Stomach (tissue), 9 donors: ENCODE data around the gene PLAC1. TPM values are rescaled to one million over a fixed set of nuclear protein-coding genes. Genes with fewer than 3 reads are reported as not detected.

Experiments used
- DNase-seq, 2 donors: peaks; one replicate each; pipeline versions ENCODE4 v3.0.0 to v3.0.0-alpha.2; 2013 to 2019
- H3K27ac ChIP-seq, 5 donors: fragments of 200-600 bp in 4 of 5; sonication (generic) in 4 of 5; one replicate each; pipeline ENCODE4 v1.5.1; 2013 to 2019; ENCODE audit warnings: mild to moderate bottlenecking in 1 of 5, moderate library complexity in 1 of 5
- H3K27me3 ChIP-seq, 3 donors: fragments of 200-600 bp; sonication (generic); one replicate each; pipeline ENCODE4 v1.5.1; 2017 to 2019; ENCODE audit warnings: mixed run types in 1 of 3
- H3K36me3 ChIP-seq, 4 donors: fragments of 200-600 bp; sonication (generic); 1 replicate in 3 of 4; 2 replicates in 1 of 4; pipeline ENCODE4 v1.5.1; 2016 to 2019
- H3K4me1 ChIP-seq, 4 donors: fragments of 200-600 bp; sonication (generic); one replicate each; pipeline ENCODE4 v1.5.1; 2016 to 2019
- H3K4me3 ChIP-seq, 4 donors: fragments of 200-600 bp; sonication (generic) in 3 of 4; one replicate each; pipeline ENCODE4 v1.5.1; 2016 to 2019; ENCODE audit warnings: mild to moderate bottlenecking in 1 of 4
- H3K9me3 ChIP-seq, 4 donors: fragments of 200-600 bp; sonication (generic); one replicate each; pipeline ENCODE4 v1.5.1; 2016 to 2019
- EP300 ChIP-seq: sonication (generic); formaldehyde crosslinking; IDR thresholded peaks from one replicate; pipeline ENCODE4 v1.6.1; 2017; ENCODE audit warnings: antibody characterized with exemption
- POLR2A ChIP-seq, 4 donors: fragments of 450-650 bp; IDR thresholded peaks; one replicate each; pipeline ENCODE4 v1.6.1; 2016; ENCODE audit warnings: antibody characterized with exemption in 4 of 4, control low read depth in 2 of 4, mild to moderate bottlenecking in 1 of 4, moderate library complexity in 1 of 4
- POLR2AphosphoS5 ChIP-seq, 3 donors: sonication (generic); formaldehyde crosslinking; IDR thresholded peaks; one replicate each; pipeline ENCODE4 v1.6.1; 2016; ENCODE audit warnings: antibody characterized with exemption in 3 of 3
- WGBS, 5 donors: extraction: QIAGEN DNeasy Blood & Tissue Kit in 3 of 5; methylation state at CpG; one replicate each; pipeline versions ENCODE4 v1.1.5 to v1.1.7; 2013 to 2018; 5-methylcytosine and 5-hydroxymethylcytosine counted together
- intact Hi-C: fragments of 100-400 bp; cut with DNase I; formaldehyde crosslinking; loops from one replicate; pipeline ENCODE4 v1.15.1; 2023; ENCODE audit warnings: low total_unique reads
- polyA plus RNA-seq, 3 donors: library from polyadenylated mRNA; stranded (reverse); fragments of 200-250 nt; gene quantifications; one replicate each; pipeline ENCODE4 v1.2.3, GENCODE V29; 2013
- total RNA-seq, 5 donors: library from RNA; depleted of rRNA; stranded (reverse); fragments of >200 nt; gene quantifications; one replicate each; pipeline versions ENCODE4 v1.1.0 to v1.2.3, GENCODE V29; 2014 to 2016
- TF ChIP-seq, protein P1 (sequence below), 7 experiments: fragments of 450-650 bp in 4 of 7; fragments of 200-600 bp in 3 of 7; sonication (generic) in 3 of 7; IDR thresholded peaks; one replicate each; pipeline ENCODE4 v1.5.1; 2016 to 2019; ENCODE audit warnings: antibody characterized with exemption in 7 of 7, control low read depth in 2 of 7, mild to moderate bottlenecking in 1 of 7
- donor health status: healthy with polysubstance abuse.
- donor health status: Bipolar disorder and iron deficiency.
- donor health status: healthy.

Gene PLAC1
- total and polyA plus RNA-seq, 8 donors = not detected

DNA sequence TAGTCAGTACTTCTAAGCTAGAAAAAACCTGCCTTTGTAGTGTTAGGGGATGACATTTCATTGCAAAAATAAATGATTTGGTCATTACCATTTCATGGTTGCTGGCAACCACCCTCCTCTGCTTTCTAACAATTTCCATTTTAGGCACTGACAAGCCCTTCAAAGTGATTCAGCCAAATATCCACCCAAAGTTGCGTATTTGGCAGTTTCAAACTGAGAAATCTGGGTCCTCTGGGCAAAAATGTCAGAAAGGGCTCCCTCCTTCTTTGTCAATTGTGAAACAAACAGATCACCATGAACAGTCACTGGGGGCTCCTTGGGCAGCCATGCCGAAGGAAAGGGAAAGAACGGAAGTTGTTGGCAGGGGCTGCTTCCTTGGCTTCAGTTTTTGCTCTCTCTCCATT is 33.0 kb downstream of the PLAC1 start:
- WGBS, 5 donors = 45 to 77% (median 69%) methylated on average over 3 of the region's 3 CpGs
- H3K4me3 ChIP-seq = no peak overlapping the region
- no peak for DNase-seq
- no peaks in the 10 kb centered on the region for H3K36me3 ChIP-seq
- H3K27ac ChIP-seq = no peak overlapping the region
- H3K27me3 ChIP-seq = no peaks in the 10 kb centered on the region
- TF ChIP-seq POLR2A (IDR thresholded peaks at IDR 0.05) (no peak), POLR2AphosphoS5 (IDR thresholded peaks at IDR 0.05) (no peak), EP300 (no peak)
- TF ChIP-seq, protein P1, sequence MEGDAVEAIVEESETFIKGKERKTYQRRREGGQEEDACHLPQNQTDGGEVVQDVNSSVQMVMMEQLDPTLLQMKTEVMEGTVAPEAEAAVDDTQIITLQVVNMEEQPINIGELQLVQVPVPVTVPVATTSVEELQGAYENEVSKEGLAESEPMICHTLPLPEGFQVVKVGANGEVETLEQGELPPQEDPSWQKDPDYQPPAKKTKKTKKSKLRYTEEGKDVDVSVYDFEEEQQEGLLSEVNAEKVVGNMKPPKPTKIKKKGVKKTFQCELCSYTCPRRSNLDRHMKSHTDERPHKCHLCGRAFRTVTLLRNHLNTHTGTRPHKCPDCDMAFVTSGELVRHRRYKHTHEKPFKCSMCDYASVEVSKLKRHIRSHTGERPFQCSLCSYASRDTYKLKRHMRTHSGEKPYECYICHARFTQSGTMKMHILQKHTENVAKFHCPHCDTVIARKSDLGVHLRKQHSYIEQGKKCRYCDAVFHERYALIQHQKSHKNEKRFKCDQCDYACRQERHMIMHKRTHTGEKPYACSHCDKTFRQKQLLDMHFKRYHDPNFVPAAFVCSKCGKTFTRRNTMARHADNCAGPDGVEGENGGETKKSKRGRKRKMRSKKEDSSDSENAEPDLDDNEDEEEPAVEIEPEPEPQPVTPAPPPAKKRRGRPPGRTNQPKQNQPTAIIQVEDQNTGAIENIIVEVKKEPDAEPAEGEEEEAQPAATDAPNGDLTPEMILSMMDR (IDR thresholded peaks at IDR 0.05) = no peak
- intact Hi-C loops = no loop called here
- H3K9me3 ChIP-seq = no peaks in the 10 kb centered on the region
- peaks cover 0 to 7% (median 3%) of the 10 kb centered on the region in 4 donors for H3K4me1 ChIP-seq

DNA sequence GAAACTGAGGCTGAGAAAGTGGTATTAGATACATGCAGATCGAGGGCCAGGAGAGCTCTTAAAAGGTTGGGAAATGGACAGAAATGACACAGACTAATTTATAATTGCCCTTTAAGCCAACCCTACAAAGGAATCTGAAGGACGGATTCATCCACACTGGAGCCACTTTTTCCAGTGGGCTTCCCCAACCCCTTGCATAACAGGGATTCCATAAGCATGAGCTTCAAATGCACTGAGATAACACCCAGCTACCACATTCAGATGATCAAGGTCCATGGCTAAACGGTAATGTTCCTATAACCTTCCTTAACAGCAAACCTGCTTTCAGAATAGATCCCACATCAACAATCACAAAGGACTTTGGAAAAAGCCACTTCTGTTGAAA is 34.2 kb downstream of the PLAC1 start:
- no peaks in the 10 kb centered on the region for H3K9me3 ChIP-seq
- H3K27ac ChIP-seq = no peak overlapping the region
- DNase-seq = no peak
- TF ChIP-seq, protein P1 (IDR thresholded peaks at IDR 0.05) = no peak
- TF ChIP-seq POLR2A (IDR thresholded peaks at IDR 0.05) = no peak
- no peak for TF ChIP-seq EP300
- TF ChIP-seq POLR2AphosphoS5 (IDR thresholded peaks at IDR 0.05) = no peak
- WGBS, 5 donors = 63 to 86% (median 72%) methylated on average over 3 of the region's 3 CpGs
- intact Hi-C loops = no loop called here
- H3K27me3 ChIP-seq = no peaks in the 10 kb centered on the region
- no peaks in the 10 kb centered on the region for H3K36me3 ChIP-seq
- H3K4me3 ChIP-seq = no peak overlapping the region
- peaks cover 0 to 7% (median 3%) of the 10 kb centered on the region in 4 donors for H3K4me1 ChIP-seq

DNA sequence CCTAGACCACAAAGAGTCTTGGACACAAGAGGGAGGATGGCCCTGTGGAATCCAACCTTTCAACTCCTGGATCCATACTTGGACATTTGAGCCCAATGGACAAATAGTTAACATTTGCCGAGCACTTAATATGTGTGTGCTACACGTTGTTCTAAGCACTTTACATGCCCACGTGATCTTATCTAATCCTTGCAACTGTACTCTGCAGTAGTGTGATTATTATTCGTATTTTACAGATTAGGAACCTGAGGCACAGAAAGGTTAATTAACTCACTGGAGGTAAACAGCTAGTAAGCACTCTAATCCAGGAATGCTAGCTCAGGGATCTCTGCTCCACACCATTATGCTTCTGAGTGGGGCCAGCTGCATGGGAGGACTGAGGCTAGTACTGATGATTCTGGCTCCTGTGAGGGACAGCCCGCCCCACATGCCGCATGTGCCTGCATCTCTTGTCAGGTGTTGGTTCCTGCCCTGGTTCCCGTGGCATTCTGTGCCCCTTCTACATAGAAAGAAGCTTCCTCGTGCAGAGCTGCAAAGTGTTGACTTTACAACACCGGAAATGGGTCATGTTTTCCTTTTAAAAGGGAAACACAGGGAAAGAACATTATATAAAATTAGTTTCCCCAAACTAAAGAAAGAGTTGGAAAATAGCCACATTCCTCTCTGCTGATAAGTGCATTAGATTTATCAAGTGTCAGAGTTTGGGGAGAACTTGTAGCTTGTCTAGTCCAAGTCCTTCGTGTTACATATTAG is 34.8 kb downstream of the PLAC1 start:
- WGBS, 5 donors = 25 to 48% (median 36%) methylated on average over 10 of the region's 10 CpGs
- H3K36me3 ChIP-seq = no peaks in the 10 kb centered on the region
- intact Hi-C loops = no loop called here

DNA sequence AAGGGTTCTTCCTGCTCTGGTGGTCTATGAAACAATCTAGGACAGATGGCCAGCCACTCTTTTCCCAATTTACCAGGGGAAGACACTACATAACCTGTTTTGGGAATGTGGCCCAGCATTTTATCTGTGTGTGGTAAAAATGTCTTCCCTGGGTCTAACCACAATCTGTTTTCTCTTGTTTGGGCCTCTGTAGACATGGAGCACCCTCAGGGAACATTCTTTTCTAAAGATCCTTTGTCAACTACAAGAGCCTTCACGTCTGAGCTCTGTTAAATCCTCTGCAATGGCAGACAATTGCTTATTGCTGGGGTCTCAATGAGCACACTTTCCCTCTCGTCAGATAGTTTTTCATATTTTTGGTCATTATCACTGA is 35.5 kb downstream of the PLAC1 start:
- no peak overlapping the region for H3K4me3 ChIP-seq
- TF ChIP-seq, protein P1 (IDR thresholded peaks at IDR 0.05) = no peak
- no peak for TF ChIP-seq POLR2AphosphoS5 (IDR thresholded peaks at IDR 0.05)
- TF ChIP-seq POLR2A (IDR thresholded peaks at IDR 0.05) = no peak
- TF ChIP-seq EP300 = no peak
- H3K4me1 ChIP-seq = peaks cover 0 to 7% (median 3%) of the 10 kb centered on the region in 4 donors
- intact Hi-C loops = no loop called here
- H3K9me3 ChIP-seq = no peaks in the 10 kb centered on the region
- H3K27me3 ChIP-seq = no peaks in the 10 kb centered on the region
- H3K27ac ChIP-seq = no peak overlapping the region
- H3K36me3 ChIP-seq = no peaks in the 10 kb centered on the region
- no peak for DNase-seq
- WGBS, 5 donors = 64 to 89% (median 70%) methylated on average over 2 of the region's 2 CpGs

More for the DNA sequence above, 34.8 kb downstream of the PLAC1 start:
- DNase-seq = peak in 1 of 2 donors; percentile 40
- Histone ChIP-seq H3K4me3 (no peak overlapping the region), H3K27me3 (no peaks in the 10 kb centered on the region), H3K9me3 (no peaks in the 10 kb centered on the region), H3K27ac (peak overlapping the region in 1 of 5 donors; percentile 24), H3K4me1 (peaks cover 0 to 7% (median 3%) of the 10 kb centered on the region in 4 donors)
- TF ChIP-seq, protein P1 (IDR thresholded peaks at IDR 0.05) = no peak
- no peak for TF ChIP-seq POLR2AphosphoS5 (IDR thresholded peaks at IDR 0.05)
- no peak for TF ChIP-seq EP300
- no peak for TF ChIP-seq POLR2A (IDR thresholded peaks at IDR 0.05)
